GM20000 (cell line): ENCODE data around the gene SLF1.
"Not testable (repeated sequence)": the region's sequence is repeated elsewhere in the genome, so short reads cannot be mapped to it uniquely, and the experiment has no call there.

Experiments
- DNase-seq: peaks from one replicate; pipeline ENCODE4 v3.0.0; 2012; ENCODE audit warnings: low spot score
- CTCF ChIP-seq: IDR thresholded peaks from 2 replicates; pipeline ENCODE4 v1.5.1; 2012; ENCODE audit warnings: mild to moderate bottlenecking, control low read depth; ENCODE audit errors: extremely low read depth, missing control alignments

The SLF1 gene

GRCh38 chr5:94618493-94619328 lies at the start of gene SLF1, which contains the start of gene KIAA0825:
TSS of gene SLF1 (plus strand) at chr5:94618669. CDS start at chr5:94628811, 10,142 bp downstream.
TSS of gene KIAA0825 (minus strand) at chr5:94618604. CDS start at chr5:94537126, 81,478 bp downstream.
- TF ChIP-seq CTCF = no peak
- peak; percentile 86 for DNase-seq

GRCh38 chr5:94571415-94571814 lies 47.1 kb upstream of the SLF1 start:
- no peak for TF ChIP-seq CTCF
- no peak for DNase-seq

- DNase-seq = not testable (repeated sequence)
Observed at GRCh38 chr5:94573349-94573748, 45.1 kb upstream of the SLF1 start.

GRCh38 chr5:94575196-94575595 lies 43.3 kb upstream of the SLF1 start:
- no peak for DNase-seq
- TF ChIP-seq CTCF = no peak

- TF ChIP-seq CTCF = no peak
- DNase-seq = peak; percentile 22
Observed at GRCh38 chr5:94577466-94578245, 40.8 kb upstream of the SLF1 start.

- DNase-seq = no peak
- no peak for TF ChIP-seq CTCF
Observed at GRCh38 chr5:94595281-94595840, 23.1 kb upstream of the SLF1 start.

- DNase-seq = peak; percentile 16
- TF ChIP-seq CTCF = no peak
Observed at GRCh38 chr5:94613583-94613982, 4.9 kb upstream of the SLF1 start.
